B cell (primary cell): Measurements from ENCODE around the gene PYGL. TPM values are rescaled to one million over a fixed set of nuclear protein-coding genes. Genes with fewer than 3 reads are reported as not detected.

Experiments
- ATAC-seq: fragments of 200-7000 bp; cut with Tn5 transposase; one replicate; pipeline ENCODE4 v1.10.0; 2021; ENCODE audit warnings: low read depth, mild to moderate bottlenecking, moderate number of reproducible peaks, moderate library complexity
- CTCF ChIA-PET: fragments of 350-600 bp; sonication (Branson Sonifier 250); formaldehyde crosslinking; loops from one replicate; lab custom pipeline; 2021; ENCODE audit warnings: antibody characterized with exemption, inconsistent platforms; lab: Charles Lee
- POLR2A ChIA-PET: fragments of 350-600 bp; sonication (Branson Sonifier 250); formaldehyde crosslinking; loops from one replicate; lab custom pipeline; 2021; ENCODE audit warnings: antibody characterized with exemption; lab: Charles Lee
- DNase-seq: peaks from one replicate; pipeline ENCODE4 v3.0.0; 2013
- H2AFZ ChIP-seq: 2 replicates; pipeline ENCODE4 v1.6.1; 2012; ENCODE audit warnings: mild to moderate bottlenecking, low read depth, low read length; ENCODE audit not compliant: insufficient read depth, poor library complexity, severe bottlenecking
- H3K27ac ChIP-seq, 2 donors: 1 replicate in 1 of 2; 2 replicates in 1 of 2; pipeline ENCODE4 v1.5.1; 2012 to 2013; ENCODE audit warnings: low read length in 2 of 2, mild to moderate bottlenecking in 2 of 2, moderate library complexity in 1 of 2
- H3K27me3 ChIP-seq, 4 experiments: fragments of 200-600 bp in 1 of 4; sonication (generic) in 1 of 4; replicated peaks in 1 of 4; 1 replicate in 2 of 4; 2 replicates in 2 of 4; pipeline versions ENCODE4 v1.6.1 to v1.7.0; 2013 to 2016; ENCODE audit warnings: low read length in 3 of 4, mild to moderate bottlenecking in 2 of 4, mixed read lengths in 1 of 4, moderate library complexity in 1 of 4; ENCODE audit not compliant: insufficient read depth in 4 of 4, control insufficient read depth in 3 of 4; ENCODE audit errors: control extremely low read depth in 1 of 4
- H3K36me3 ChIP-seq, 2 experiments: replicated peaks in 1 of 2; 1 replicate in 1 of 2; 2 replicates in 1 of 2; pipeline versions ENCODE4 v1.6.1 to v1.7.1; 2013; ENCODE audit warnings: low read length in 1 of 2; ENCODE audit not compliant: insufficient read depth in 2 of 2, control insufficient read depth in 1 of 2; ENCODE audit errors: control extremely low read depth in 1 of 2, extremely low read depth in 1 of 2
- H3K4me1 ChIP-seq, 2 donors: fragments of 200-600 bp in 1 of 2; sonication (generic) in 1 of 2; 1 replicate in 1 of 2; 2 replicates in 1 of 2; pipeline versions ENCODE4 v1.5.1 to v1.6.1; 2013 to 2017; ENCODE audit warnings: low read length in 2 of 2; ENCODE audit not compliant: control insufficient read depth in 2 of 2, insufficient read depth in 2 of 2
- H3K4me2 ChIP-seq: replicated peaks from 2 replicates; pipeline ENCODE3; 2012; ENCODE audit warnings: mild to moderate bottlenecking, low read depth, low read length; ENCODE audit not compliant: poor library complexity, severe bottlenecking
- H3K4me3 ChIP-seq, 5 experiments: fragments of 200-600 bp in 1 of 5; sonication (generic) in 1 of 5; 1 replicate in 3 of 5; 2 replicates in 2 of 5; pipeline versions ENCODE4 v1.5.1 to v1.7.0; 2011 to 2016; ENCODE audit warnings: low read length in 4 of 5, mild to moderate bottlenecking in 4 of 5, low read depth in 2 of 5, control low read depth in 1 of 5, moderate library complexity in 1 of 5; ENCODE audit not compliant: insufficient read depth in 1 of 5; ENCODE audit errors: control extremely low read depth in 1 of 5, extremely low read depth in 1 of 5
- H3K79me2 ChIP-seq: fragments of 200-600 bp; sonication (generic); one replicate; pipeline ENCODE4 v1.6.0; 2016; ENCODE audit warnings: low read length; ENCODE audit not compliant: control insufficient read depth, insufficient read depth
- H3K9ac ChIP-seq: fragments of 200-600 bp; sonication (generic); 2 replicates; pipeline ENCODE4 v1.6.1; 2017; ENCODE audit warnings: mild to moderate bottlenecking, low read length, moderate library complexity
- H3K9me3 ChIP-seq, 3 donors: one replicate each; pipeline versions ENCODE4 v1.6.1 to v1.7.1; 2013; ENCODE audit warnings: low read length in 2 of 3; ENCODE audit not compliant: control insufficient read depth in 2 of 3, insufficient read depth in 1 of 3; ENCODE audit errors: control extremely low read depth in 1 of 3
- H4K20me1 ChIP-seq: 2 replicates; pipeline ENCODE4 v1.6.0; 2012; ENCODE audit warnings: mild to moderate bottlenecking, low read length; ENCODE audit not compliant: insufficient read depth, control insufficient read depth, poor library complexity, severe bottlenecking
- H3K27ac Mint-ChIP-seq: one replicate; pipeline ENCODE4 v1.8.0; 2021; ENCODE audit warnings: mixed read lengths
- H3K27me3 Mint-ChIP-seq: one replicate; pipeline ENCODE4 v1.8.0; 2021; ENCODE audit warnings: mixed read lengths
- H3K4me1 Mint-ChIP-seq: one replicate; pipeline ENCODE4 v1.8.0; 2021; ENCODE audit warnings: mixed read lengths
- H3K4me3 Mint-ChIP-seq: one replicate; pipeline ENCODE4 v1.8.0; 2021; ENCODE audit warnings: mixed read lengths
- H3K9me3 Mint-ChIP-seq: one replicate; pipeline ENCODE4 v1.8.0; 2022; ENCODE audit warnings: mixed read lengths; ENCODE audit not compliant: insufficient read depth
- CTCF ChIP-seq: fragments of 200-600 bp; IDR thresholded peaks from one replicate; pipeline ENCODE4 v1.8.0; 2022; ENCODE audit warnings: antibody characterized with exemption, mild to moderate bottlenecking
- EZH2 ChIP-seq: IDR thresholded peaks from 2 replicates; pipeline ENCODE4 v1.6.1; 2012; ENCODE audit warnings: borderline replicate concordance, low read depth, mild to moderate bottlenecking, moderate library complexity, low read length; ENCODE audit not compliant: insufficient read depth, poor library complexity, severe bottlenecking
- WGBS: methylation state at CpG from one replicate; pipeline ENCODE4 v1.1.5; 2013; ENCODE audit warnings: missing lambda C conversion rate; ENCODE audit not compliant: insufficient coverage; 5-methylcytosine and 5-hydroxymethylcytosine counted together
- intact Hi-C: fragments of 100-400 bp; cut with micrococcal nuclease; formaldehyde crosslinking; loops from one replicate; pipeline ENCODE4 v1.10.0; 2022
- polyA plus RNA-seq: library from polyadenylated mRNA; depleted of rRNA; stranded (reverse); fragments of >200 nt; gene quantifications from 2 replicates; pipeline ENCODE4 v1.2.3, GENCODE V29; 2012
- total RNA-seq, 2 donors: library from RNA; stranded (reverse); fragments of 120-200 nt in 1 of 2; gene quantifications; 1 replicate in 1 of 2; 2 replicates in 1 of 2; pipeline versions ENCODE4 v1.2.3 to v1.2.4, GENCODE V29; 2013 to 2022

The PYGL gene
- total and polyA plus RNA-seq, 2 donors (not counting 1 experiment from before 2014, with no cell fraction given) = 0.60 to 0.64 TPM

GRCh38 chr14:50953502-50953901, 9.2 kb upstream of the PYGL start:
- no peak overlapping the region for H3K9ac ChIP-seq
- H3K9me3 ChIP-seq = peaks cover 0 to 7% (median 0%) of the 10 kb centered on the region in 3 donors
- H3K27ac ChIP-seq = no peak overlapping the region
- 100% methylated on average over 1 of the region's 1 CpG for WGBS
- no peaks in the 10 kb centered on the region for H3K4me1 Mint-ChIP-seq
- H3K4me3 ChIP-seq = no peak overlapping the region
- CTCF ChIA-PET = interaction anchor here (1.2 to 2.6 kb wide), 2 partner anchors 142 to 265 kb away, joined by 3 to 15 read pairs; partner anchors contain the start of gene TRIM9
- TF ChIP-seq EZH2 (no peak), CTCF (no peak)
- no peaks in the 10 kb centered on the region for H3K36me3 ChIP-seq
- no peaks in the 10 kb centered on the region for H3K27me3 Mint-ChIP-seq
- intact Hi-C loops = no loop called here
- H3K4me3 Mint-ChIP-seq = no peak overlapping the region
- no peak overlapping the region for H3K4me2 ChIP-seq
- DNase-seq = no peak
- no peaks in the 10 kb centered on the region for H3K9me3 Mint-ChIP-seq
- H3K4me1 ChIP-seq = no peaks in the 10 kb centered on the region
- POLR2A ChIA-PET = no interaction called here
- H3K27ac Mint-ChIP-seq = no peak overlapping the region
- no peak for ATAC-seq
- H3K27me3 ChIP-seq = no peaks in the 10 kb centered on the region
- no peaks in the 10 kb centered on the region for H4K20me1 ChIP-seq
- no peak overlapping the region for H2AFZ ChIP-seq
- no peaks in the 10 kb centered on the region for H3K79me2 ChIP-seq

- TF ChIP-seq CTCF = no peak
- TF ChIP-seq EZH2 = no peak
- H3K79me2 ChIP-seq = no peaks in the 10 kb centered on the region
- ATAC-seq (no peak), DNase-seq (no peak)
- intact Hi-C loops = no loop called here
- H3K27me3 ChIP-seq = no peaks in the 10 kb centered on the region
- WGBS = 92% methylated on average over 5 of the region's 6 CpGs
- H4K20me1 ChIP-seq = no peaks in the 10 kb centered on the region
- H3K9me3 ChIP-seq = peaks cover 0 to 9% (median 0%) of the 10 kb centered on the region in 3 donors
- no peak overlapping the region for H3K9ac ChIP-seq
- POLR2A ChIA-PET = no interaction called here
- Mint-ChIP-seq H3K4me3 (no peak overlapping the region), H3K4me1 (no peaks in the 10 kb centered on the region), H3K27ac (no peak overlapping the region), H3K9me3 (no peaks in the 10 kb centered on the region), H3K27me3 (no peaks in the 10 kb centered on the region)
- CTCF ChIA-PET = no interaction called here
- no peaks in the 10 kb centered on the region for H3K4me1 ChIP-seq
- no peak overlapping the region for H3K4me3 ChIP-seq
- H3K27ac ChIP-seq = no peak overlapping the region
- no peak overlapping the region for H2AFZ ChIP-seq
- no peaks in the 10 kb centered on the region for H3K36me3 ChIP-seq
- no peak overlapping the region for H3K4me2 ChIP-seq
These were observed 6.7 kb upstream of the PYGL start for GRCh38 chr14:50951032-50951431.
